Stimulated activated CD4-positive, alpha-beta T cell treated with anti-CD3 and anti-CD28 coated beads, Interleukin-2, amount 100 ng/mL, for 24 hours (primary cell): ENCODE results near the gene ZNF593OS.

ENCODE experiments used
- DNase-seq, 2 donors: peaks; one replicate each; pipeline ENCODE4 v3.0.0-alpha.2; 2020

Gene ZNF593OS

GRCh38 chr1:26125946-26126320 is 45.7 kb downstream of the ZNF593OS start:
- DNase-seq = no peak

- DNase-seq = no peak
Measured at GRCh38 chr1:26125382-26125781, 46.2 kb downstream of the ZNF593OS start.

- DNase-seq = no peak
Measured at GRCh38 chr1:26124418-26125331, 47.0 kb downstream of the ZNF593OS start.

GRCh38 chr1:26122988-26123973 is 48.4 kb downstream of the ZNF593OS start:
- no peak for DNase-seq

GRCh38 chr1:26121854-26122773 is 49.5 kb downstream of the ZNF593OS start:
- DNase-seq = no peak

- DNase-seq = no peak
Measured at GRCh38 chr1:26119892-26120608, 51.6 kb downstream of the ZNF593OS start.
